GM18511 (cell line): ENCODE data around the gene ADAM11.

Experiments
- ATAC-seq: cut with Tn5 transposase; IDR thresholded peaks from one replicate; pipeline ENCODE4 v1.9.1; 2021; ENCODE audit warnings: mild to moderate bottlenecking, moderate library complexity; ENCODE audit not compliant: unreplicated experiment

The ADAM11 gene

GRCh38 chr17:44829523-44830358, 71.0 kb downstream of the ADAM11 start, which contains the start of gene GJC1:
Gene GJC1, minus strand, starts transcription at chr17:44830287. Its CDS starts 24,470 bp downstream, at chr17:44805817.
- no peak for ATAC-seq

GRCh38 chr17:44830359-44831288, 71.8 kb downstream of the ADAM11 start:
- no peak for ATAC-seq

- no peak for ATAC-seq
Measured at GRCh38 chr17:44831371-44831770, 72.6 kb downstream of the ADAM11 start.
